Ascending aorta (tissue), 2 donors: ENCODE measurements around the gene MYO5C. TPM values are rescaled to one million over a fixed set of nuclear protein-coding genes. Genes with fewer than 3 reads are reported as not detected.

Source experiments
- DNase-seq, 2 donors: peaks; one replicate each; pipeline ENCODE4 v3.0.0-alpha.2; 2019; ENCODE audit warnings: low spot score in 2 of 2
- H3K27ac ChIP-seq, 2 donors: fragments of 200-600 bp; sonication (generic); one replicate each; pipeline ENCODE4 v1.5.1; 2016 to 2017; ENCODE audit warnings: mild to moderate bottlenecking in 1 of 2
- H3K27me3 ChIP-seq: fragments of 200-600 bp; sonication (generic); one replicate; pipeline ENCODE4 v1.5.1; 2017
- H3K36me3 ChIP-seq, 2 donors: fragments of 200-600 bp; sonication (generic); one replicate each; pipeline ENCODE4 v1.5.1; 2016
- H3K4me1 ChIP-seq, 2 donors: fragments of 200-600 bp; sonication (generic); one replicate each; pipeline ENCODE4 v1.5.1; 2016 to 2017; ENCODE audit warnings: mild to moderate bottlenecking in 1 of 2
- H3K4me3 ChIP-seq, 2 donors: fragments of 200-600 bp; sonication (generic); one replicate each; pipeline ENCODE4 v1.5.1; 2016 to 2017; ENCODE audit warnings: mild to moderate bottlenecking in 1 of 2
- H3K9me3 ChIP-seq, 2 donors: fragments of 200-600 bp; sonication (generic); one replicate each; pipeline ENCODE4 v1.5.1; 2016
- CTCF ChIP-seq, 3 experiments: fragments of 200-600 bp in 2 of 3; fragments of 450-650 bp in 1 of 3; sonication (generic) in 2 of 3; IDR thresholded peaks; one replicate each; pipeline ENCODE4 v1.5.1; 2016 to 2019; ENCODE audit warnings: antibody characterized with exemption in 3 of 3, mild to moderate bottlenecking in 1 of 3, moderate library complexity in 1 of 3
- intact Hi-C: fragments of 100-400 bp; cut with DNase I; formaldehyde crosslinking; loops from one replicate; pipeline ENCODE4 v1.15.1; 2023
- total RNA-seq: library from RNA; depleted of rRNA; stranded (reverse); fragments of >200 nt; gene quantifications from one replicate; pipeline ENCODE4 v1.1.0, GENCODE V29; 2016

The MYO5C gene
- total RNA-seq, 1 donor from 2014 or later: 11.0 TPM

GRCh38 chr15:52338058-52338457 lies 42.5 kb upstream of the MYO5C start:
- no peak overlapping the region for H3K4me3 ChIP-seq
- intact Hi-C loops: loop anchor here (5.0 kb wide), 1 partner anchor 81 kb away; no protein-coding TSS in a partner anchor
- TF ChIP-seq CTCF (IDR thresholded peaks at IDR 0.05): no peak
- H3K36me3 ChIP-seq: peaks cover 0 to 16% of the 10 kb centered on the region in 2 donors
- no peak for DNase-seq
- no peaks in the 10 kb centered on the region for H3K27me3 ChIP-seq
- no peak overlapping the region for H3K27ac ChIP-seq
- no peaks in the 10 kb centered on the region for H3K9me3 ChIP-seq
- no peaks in the 10 kb centered on the region for H3K4me1 ChIP-seq

GRCh38 chr15:52337198-52337853 lies 41.7 kb upstream of the MYO5C start:
- H3K36me3 ChIP-seq: peaks cover 0 to 16% of the 10 kb centered on the region in 2 donors
- no peak for DNase-seq
- H3K9me3 ChIP-seq: no peaks in the 10 kb centered on the region
- H3K27me3 ChIP-seq: no peaks in the 10 kb centered on the region
- no peak for TF ChIP-seq CTCF (IDR thresholded peaks at IDR 0.05)
- no peak overlapping the region for H3K27ac ChIP-seq
- H3K4me3 ChIP-seq: no peak overlapping the region
- intact Hi-C loops: loop anchor here (5.0 kb wide), 1 partner anchor 80 kb away; no protein-coding TSS in a partner anchor
- no peaks in the 10 kb centered on the region for H3K4me1 ChIP-seq

GRCh38 chr15:52336529-52336928 lies 40.9 kb upstream of the MYO5C start:
- H3K4me1 ChIP-seq: no peaks in the 10 kb centered on the region
- H3K4me3 ChIP-seq: no peak overlapping the region
- no peak overlapping the region for H3K27ac ChIP-seq
- peaks cover 0 to 16% of the 10 kb centered on the region in 2 donors for H3K36me3 ChIP-seq
- intact Hi-C loops: loop anchor here (5.0 kb wide), 1 partner anchor 79 kb away; no protein-coding TSS in a partner anchor
- H3K9me3 ChIP-seq: no peaks in the 10 kb centered on the region
- no peak for TF ChIP-seq CTCF (IDR thresholded peaks at IDR 0.05)
- no peaks in the 10 kb centered on the region for H3K27me3 ChIP-seq
- no peak for DNase-seq

- intact Hi-C loops: loop anchor here (5.0 kb wide), 1 partner anchor 77 kb away; no protein-coding TSS in a partner anchor
These were observed 39.0 kb upstream of the MYO5C start for GRCh38 chr15:52334491-52335160.

More at GRCh38 chr15:52334491-52335160, 39.0 kb upstream of the MYO5C start:
- no peak for DNase-seq
- Histone ChIP-seq H3K4me3 (no peak overlapping the region), H3K27ac (no peak overlapping the region), H3K4me1 (no peaks in the 10 kb centered on the region), H3K36me3 (peaks cover 0 to 12% of the 10 kb centered on the region in 2 donors), H3K9me3 (no peaks in the 10 kb centered on the region), H3K27me3 (no peaks in the 10 kb centered on the region)
- TF ChIP-seq CTCF (IDR thresholded peaks at IDR 0.05): no peak
